Measurements from ENCODE around the gene CSNK1G2. TPM values are rescaled to one million over a fixed set of nuclear protein-coding genes. Genes with fewer than 3 reads are reported as not detected.

The CSNK1G2 gene
- total and polyA plus RNA-seq, 9 donors, result 32.2 to 46.2 (median 41.7) TPM

GRCh38 chr19:2015608-2015950, 74.6 kb downstream of the CSNK1G2 start, which contains the start of gene BTBD2:
BTBD2 (minus strand) TSS chr19:2015714; CDS start chr19:2015703, 11 bp downstream.
- no peaks in the 10 kb centered on the region for H3K9me3 ChIP-seq (replicated peaks; ENCODE audit: control insufficient read depth, low read depth, low read length)
- H3K27ac ChIP-seq (ENCODE audit: low read length), result peak within 1 kb of the TSS; percentile 25
- 0% methylated on average over 2 of the region's 20 CpGs for WGBS (ENCODE audit: insufficient coverage)
- peak within 1 kb of the TSS; percentile 61 for H3K4me3 ChIP-seq (ENCODE audit: low read length)
- no peaks in the 10 kb centered on the region for H3K27me3 ChIP-seq (ENCODE audit: control insufficient read depth, insufficient read depth, low read length)
- peaks cover 22% of the 10 kb centered on the region for H3K4me1 ChIP-seq (ENCODE audit: control insufficient read depth, insufficient read depth, low read length)
- peak; percentile 91 for DNase-seq
- peaks cover 9% of the 10 kb centered on the region for H3K36me3 ChIP-seq (ENCODE audit: control insufficient read depth, insufficient read depth, low read length)

GRCh38 chr19:2016041-2016807, 75.3 kb downstream of the CSNK1G2 start:
- peak; percentile 91 for DNase-seq
- peaks cover 9% of the 10 kb centered on the region for H3K36me3 ChIP-seq (ENCODE audit: control insufficient read depth, insufficient read depth, low read length)
- peaks cover 22% of the 10 kb centered on the region for H3K4me1 ChIP-seq (ENCODE audit: control insufficient read depth, insufficient read depth, low read length)
- peak overlapping the region; percentile 26 for H3K4me3 ChIP-seq (ENCODE audit: low read length)
- H3K27me3 ChIP-seq (ENCODE audit: control insufficient read depth, insufficient read depth, low read length), result no peaks in the 10 kb centered on the region
- peak overlapping the region; percentile 25 for H3K27ac ChIP-seq (ENCODE audit: low read length)
- H3K9me3 ChIP-seq (replicated peaks; ENCODE audit: control insufficient read depth, low read depth, low read length), result no peaks in the 10 kb centered on the region
- WGBS (ENCODE audit: insufficient coverage), result 78% methylated on average over 14 of the region's 23 CpGs

- Histone ChIP-seq H3K36me3 (ENCODE audit: control insufficient read depth, insufficient read depth, low read length) (peaks cover 4% of the 10 kb centered on the region), H3K4me3 (ENCODE audit: low read length) (no peak overlapping the region), H3K9me3 (replicated peaks; ENCODE audit: control insufficient read depth, low read depth, low read length) (no peaks in the 10 kb centered on the region), H3K27ac (ENCODE audit: low read length) (no peak overlapping the region), H3K27me3 (ENCODE audit: control insufficient read depth, insufficient read depth, low read length) (no peaks in the 10 kb centered on the region), H3K4me1 (ENCODE audit: control insufficient read depth, insufficient read depth, low read length) (peaks cover 22% of the 10 kb centered on the region)
- no peak for DNase-seq
- 98% methylated on average over 8 of the region's 13 CpGs for WGBS (ENCODE audit: insufficient coverage)
Measured at GRCh38 chr19:2018752-2019151, 77.8 kb downstream of the CSNK1G2 start.

- 29% methylated on average over 1 of the region's 4 CpGs for WGBS (ENCODE audit: insufficient coverage)
- no peak overlapping the region for H3K27ac ChIP-seq (ENCODE audit: low read length)
Measured at GRCh38 chr19:2021453-2022140, 80.6 kb downstream of the CSNK1G2 start.

GRCh38 chr19:2022289-2022688, 81.3 kb downstream of the CSNK1G2 start:
- DNase-seq, result no peak
- Histone ChIP-seq H3K36me3 (ENCODE audit: control insufficient read depth, insufficient read depth, low read length) (no peaks in the 10 kb centered on the region), H3K27ac (ENCODE audit: low read length) (no peak overlapping the region), H3K4me1 (ENCODE audit: control insufficient read depth, insufficient read depth, low read length) (peaks cover 5% of the 10 kb centered on the region), H3K27me3 (ENCODE audit: control insufficient read depth, insufficient read depth, low read length) (no peaks in the 10 kb centered on the region), H3K9me3 (replicated peaks; ENCODE audit: control insufficient read depth, low read depth, low read length) (peaks cover 5% of the 10 kb centered on the region), H3K4me3 (ENCODE audit: low read length) (no peak overlapping the region)
- WGBS (ENCODE audit: insufficient coverage), result 100% methylated on average over 2 of the region's 2 CpGs

More at GRCh38 chr19:2021453-2022140, 80.6 kb downstream of the CSNK1G2 start:
- no peak for DNase-seq
- H3K27me3 ChIP-seq (ENCODE audit: control insufficient read depth, insufficient read depth, low read length), result no peaks in the 10 kb centered on the region
- peaks cover 5% of the 10 kb centered on the region for H3K4me1 ChIP-seq (ENCODE audit: control insufficient read depth, insufficient read depth, low read length)
- H3K4me3 ChIP-seq (ENCODE audit: low read length), result no peak overlapping the region
- H3K9me3 ChIP-seq (replicated peaks; ENCODE audit: control insufficient read depth, low read depth, low read length), result peaks cover 5% of the 10 kb centered on the region
- H3K36me3 ChIP-seq (ENCODE audit: control insufficient read depth, insufficient read depth, low read length), result no peaks in the 10 kb centered on the region

GRCh38 chr19:2026770-2027169, 85.8 kb downstream of the CSNK1G2 start:
- WGBS (ENCODE audit: insufficient coverage), result 100% methylated on average over 1 of the region's 10 CpGs
- Histone ChIP-seq H3K4me1 (ENCODE audit: control insufficient read depth, insufficient read depth, low read length) (peaks cover 5% of the 10 kb centered on the region), H3K27ac (ENCODE audit: low read length) (no peak overlapping the region), H3K27me3 (ENCODE audit: control insufficient read depth, insufficient read depth, low read length) (no peaks in the 10 kb centered on the region), H3K4me3 (ENCODE audit: low read length) (no peak overlapping the region), H3K36me3 (ENCODE audit: control insufficient read depth, insufficient read depth, low read length) (no peaks in the 10 kb centered on the region), H3K9me3 (replicated peaks; ENCODE audit: control insufficient read depth, low read depth, low read length) (peaks cover 5% of the 10 kb centered on the region)
- no peak for DNase-seq

GRCh38 chr19:2027361-2027760, 86.4 kb downstream of the CSNK1G2 start:
- no peak overlapping the region for H3K27ac ChIP-seq (ENCODE audit: low read length)
- H3K27me3 ChIP-seq (ENCODE audit: control insufficient read depth, insufficient read depth, low read length), result no peaks in the 10 kb centered on the region
- H3K9me3 ChIP-seq (replicated peaks; ENCODE audit: control insufficient read depth, low read depth, low read length), result peaks cover 5% of the 10 kb centered on the region
- peak; percentile 87 for DNase-seq
- peaks cover 11% of the 10 kb centered on the region for H3K4me1 ChIP-seq (ENCODE audit: control insufficient read depth, insufficient read depth, low read length)
- 18% methylated on average over 7 of the region's 9 CpGs for whole genome bisulfite sequencing (ENCODE audit: insufficient coverage)
- H3K36me3 ChIP-seq (ENCODE audit: control insufficient read depth, insufficient read depth, low read length), result no peaks in the 10 kb centered on the region
- no peak overlapping the region for H3K4me3 ChIP-seq (ENCODE audit: low read length)

Other genes starting within 250 kb of the CSNK1G2 start
- not detected for gene ONECUT3, start 187.7 kb upstream of the CSNK1G2 start, total RNA-seq
- gene ONECUT3, start 187.7 kb upstream of the CSNK1G2 start, polyA plus RNA-seq (ENCODE audit: insufficient read depth in 1 of 8, insufficient read length in 8 of 8, low replicate concordance in 1 of 8), result under 1 TPM in 6 of 8 donors, not detected in 2; 0.01 to 0.05 (median 0.03) TPM
- 0.35 TPM for gene ATP8B3, start 128.9 kb upstream of the CSNK1G2 start, total RNA-seq
- 1 to 10 TPM in 2 of 8 donors, under 1 TPM in 6; 0.45 to 1.2 (median 0.71) TPM for gene ATP8B3, start 128.9 kb upstream of the CSNK1G2 start, polyA plus RNA-seq (ENCODE audit: insufficient read depth in 1 of 8, insufficient read length in 8 of 8, low replicate concordance in 1 of 8)
- 4.8 TPM for gene REXO1, start 92.7 kb upstream of the CSNK1G2 start, total RNA-seq
- 10 to 100 TPM; 18.8 to 26.9 (median 24.1) TPM for gene REXO1, start 92.7 kb upstream of the CSNK1G2 start, polyA plus RNA-seq (ENCODE audit: insufficient read depth in 1 of 8, insufficient read length in 8 of 8, low replicate concordance in 1 of 8)
- gene KLF16, start 77.6 kb upstream of the CSNK1G2 start, total RNA-seq, result 4.1 TPM
- 10 to 100 TPM in 7 of 8 donors, 1 to 10 TPM in 1; 9.9 to 15.0 (median 12.7) TPM for gene KLF16, start 77.6 kb upstream of the CSNK1G2 start, polyA plus RNA-seq (ENCODE audit: insufficient read depth in 1 of 8, insufficient read length in 8 of 8, low replicate concordance in 1 of 8)
- 63.7 TPM for gene ABHD17A, start 55.7 kb upstream of the CSNK1G2 start, total RNA-seq
- 10 to 100 TPM; 55.7 to 73.5 (median 58.3) TPM for gene ABHD17A, start 55.7 kb upstream of the CSNK1G2 start, polyA plus RNA-seq (ENCODE audit: insufficient read depth in 1 of 8, insufficient read length in 8 of 8, low replicate concordance in 1 of 8)
- gene ADAT3, start 35.8 kb upstream of the CSNK1G2 start, total RNA-seq, result 1.0 TPM
- gene ADAT3, start 35.8 kb upstream of the CSNK1G2 start, polyA plus RNA-seq (ENCODE audit: insufficient read depth in 1 of 8, insufficient read length in 8 of 8, low replicate concordance in 1 of 8), result 1 to 10 TPM; 1.5 to 3.3 (median 2.3) TPM
- gene SCAMP4, start 35.8 kb upstream of the CSNK1G2 start, total RNA-seq, result 14.9 TPM
- gene SCAMP4, start 35.8 kb upstream of the CSNK1G2 start, polyA plus RNA-seq (ENCODE audit: insufficient read depth in 1 of 8, insufficient read length in 8 of 8, low replicate concordance in 1 of 8), result 10 to 100 TPM; 26.4 to 45.3 (median 33.7) TPM
- gene BTBD2, start 74.5 kb downstream of the CSNK1G2 start, total RNA-seq, result 28.6 TPM
- 10 to 100 TPM; 57.2 to 87.5 (median 74.6) TPM for gene BTBD2, start 74.5 kb downstream of the CSNK1G2 start, polyA plus RNA-seq (ENCODE audit: insufficient read depth in 1 of 8, insufficient read length in 8 of 8, low replicate concordance in 1 of 8)
- 64.6 TPM for gene MKNK2, start 110.1 kb downstream of the CSNK1G2 start, total RNA-seq
- 100 to 1,000 TPM in 1 of 8 donors, 10 to 100 TPM in 7; 56.9 to 115 (median 76.2) TPM for gene MKNK2, start 110.1 kb downstream of the CSNK1G2 start, polyA plus RNA-seq (ENCODE audit: insufficient read depth in 1 of 8, insufficient read length in 8 of 8, low replicate concordance in 1 of 8)
- gene MOB3A, start 155.2 kb downstream of the CSNK1G2 start, total RNA-seq, result 7.4 TPM
- gene MOB3A, start 155.2 kb downstream of the CSNK1G2 start, polyA plus RNA-seq (ENCODE audit: insufficient read depth in 1 of 8, insufficient read length in 8 of 8, low replicate concordance in 1 of 8), result 10 to 100 TPM; 14.7 to 22.1 (median 17.3) TPM
- 1.8 TPM for gene IZUMO4, start 155.7 kb downstream of the CSNK1G2 start, total RNA-seq
- 1 to 10 TPM; 1.7 to 4.0 (median 2.1) TPM for gene IZUMO4, start 155.7 kb downstream of the CSNK1G2 start, polyA plus RNA-seq (ENCODE audit: insufficient read depth in 1 of 8, insufficient read length in 8 of 8, low replicate concordance in 1 of 8)
- 34.5 TPM for gene AP3D1, start 210.4 kb downstream of the CSNK1G2 start, total RNA-seq
- gene AP3D1, start 210.4 kb downstream of the CSNK1G2 start, polyA plus RNA-seq (ENCODE audit: insufficient read depth in 1 of 8, insufficient read length in 8 of 8, low replicate concordance in 1 of 8), result 10 to 100 TPM; 57.2 to 82.8 (median 71.2) TPM
- gene DOT1L, start 222.8 kb downstream of the CSNK1G2 start, total RNA-seq, result 5.6 TPM
- gene DOT1L, start 222.8 kb downstream of the CSNK1G2 start, polyA plus RNA-seq (ENCODE audit: insufficient read depth in 1 of 8, insufficient read length in 8 of 8, low replicate concordance in 1 of 8), result 10 to 100 TPM; 14.4 to 24.8 (median 22.1) TPM

Data from muscle of leg (tissue), 11 donors.